CD14-positive monocyte (primary cell): ENCODE results near the gene HSPA5. TPM values are rescaled to one million over a fixed set of nuclear protein-coding genes. Genes with fewer than 3 reads are reported as not detected.

Experiments
- DNase-seq, 3 donors: peaks; one replicate each; pipeline ENCODE4 v3.0.0-alpha.2; 2011 to 2022
- H2AFZ ChIP-seq: 2 replicates; pipeline ENCODE4 v1.6.0; 2012; ENCODE audit warnings: mild to moderate bottlenecking, low read depth, low read length, inconsistent platforms; ENCODE audit not compliant: insufficient read depth, poor library complexity, severe bottlenecking
- H3K27ac ChIP-seq, 2 donors: 1 replicate in 1 of 2; 2 replicates in 1 of 2; pipeline ENCODE4 v1.5.1; 2012 to 2013; ENCODE audit warnings: low read length in 2 of 2, control low read depth in 1 of 2, inconsistent platforms in 1 of 2, low read depth in 1 of 2, mild to moderate bottlenecking in 1 of 2
- H3K27me3 ChIP-seq, 2 donors: one replicate each; pipeline versions ENCODE4 v1.6.0 to v1.6.1; 2011 to 2013; ENCODE audit warnings: low read length in 2 of 2; ENCODE audit not compliant: control insufficient read depth in 2 of 2, insufficient read depth in 2 of 2
- H3K36me3 ChIP-seq, 2 donors: replicated peaks in 1 of 2; 1 replicate in 1 of 2; 2 replicates in 1 of 2; pipeline versions ENCODE4 v1.5.1 to v1.6.1; 2012 to 2013; ENCODE audit warnings: low read length in 2 of 2, control low read depth in 1 of 2, inconsistent platforms in 1 of 2, mild to moderate bottlenecking in 1 of 2; ENCODE audit not compliant: insufficient read depth in 2 of 2, control insufficient read depth in 1 of 2
- H3K4me1 ChIP-seq, 2 donors: 1 replicate in 1 of 2; 2 replicates in 1 of 2; pipeline versions ENCODE4 v1.5.1 to v1.6.1; 2012 to 2013; ENCODE audit warnings: low read length in 2 of 2, control low read depth in 1 of 2, inconsistent platforms in 1 of 2, mild to moderate bottlenecking in 1 of 2, moderate library complexity in 1 of 2; ENCODE audit not compliant: insufficient read depth in 2 of 2, control insufficient read depth in 1 of 2
- H3K4me2 ChIP-seq: replicated peaks from 2 replicates; pipeline ENCODE3; 2012; ENCODE audit warnings: low read length, moderate library complexity, mild to moderate bottlenecking; ENCODE audit not compliant: poor library complexity, severe bottlenecking; ENCODE audit errors: extremely low read depth
- H3K4me3 ChIP-seq, 3 experiments: fragments of 200-600 bp in 1 of 3; sonication (generic) in 1 of 3; replicated peaks in 1 of 3; 1 replicate in 2 of 3; 2 replicates in 1 of 3; pipeline ENCODE4 v1.5.1; 2011 to 2013; ENCODE audit warnings: low read length in 3 of 3, mild to moderate bottlenecking in 3 of 3, control low read depth in 2 of 3, low read depth in 2 of 3, inconsistent platforms in 1 of 3, moderate library complexity in 1 of 3
- H3K79me2 ChIP-seq: 2 replicates; pipeline ENCODE4 v1.6.0; 2012; ENCODE audit warnings: mild to moderate bottlenecking, control low read depth, inconsistent platforms, low read length, moderate library complexity; ENCODE audit not compliant: insufficient read depth
- H3K9ac ChIP-seq: 2 replicates; pipeline ENCODE4 v1.6.0; 2017; ENCODE audit warnings: low read length, mild to moderate bottlenecking; ENCODE audit not compliant: insufficient read depth, poor library complexity, severe bottlenecking
- H3K9me3 ChIP-seq, 2 donors: replicated peaks in 1 of 2; 1 replicate in 1 of 2; 2 replicates in 1 of 2; pipeline versions ENCODE4 v1.5.1 to v1.6.1; 2012 to 2013; ENCODE audit warnings: low read length in 2 of 2, control low read depth in 1 of 2; ENCODE audit not compliant: control insufficient read depth in 1 of 2, insufficient read depth in 1 of 2
- H4K20me1 ChIP-seq: 2 replicates; pipeline ENCODE4 v1.6.0; 2012; ENCODE audit warnings: mild to moderate bottlenecking, low read length, control low read depth, moderate library complexity; ENCODE audit not compliant: insufficient read depth
- H3K27ac Mint-ChIP-seq, 7 donors: one replicate each; pipeline ENCODE4 v1.8.0; 2020; ENCODE audit warnings: mild to moderate bottlenecking in 7 of 7, mixed read lengths in 7 of 7, moderate library complexity in 6 of 7, inconsistent platforms in 2 of 7
- H3K27me3 Mint-ChIP-seq, 3 donors: one replicate each; pipeline ENCODE4 v1.8.0; 2021 to 2022; ENCODE audit warnings: low read depth in 3 of 3, mild to moderate bottlenecking in 3 of 3, mixed read lengths in 3 of 3, moderate library complexity in 3 of 3, inconsistent platforms in 1 of 3
- H3K36me3 Mint-ChIP-seq, 2 donors: one replicate each; pipeline ENCODE4 v1.8.0; 2020; ENCODE audit warnings: mixed read lengths in 2 of 2, inconsistent platforms in 1 of 2, mild to moderate bottlenecking in 1 of 2
- H3K4me1 Mint-ChIP-seq: one replicate; pipeline ENCODE4 v1.8.0; 2020; ENCODE audit warnings: mild to moderate bottlenecking, mixed read lengths
- H3K4me3 Mint-ChIP-seq, 2 donors: one replicate each; pipeline ENCODE4 v1.8.0; 2020; ENCODE audit warnings: mild to moderate bottlenecking in 2 of 2, mixed read lengths in 2 of 2, moderate library complexity in 1 of 2
- H3K9me3 Mint-ChIP-seq, 7 donors: one replicate each; pipeline ENCODE4 v1.8.0; 2020 to 2022; ENCODE audit warnings: mixed read lengths in 7 of 7, mild to moderate bottlenecking in 6 of 7, moderate library complexity in 6 of 7, inconsistent platforms in 2 of 7
- WGBS: methylation state at CpG from one replicate; pipeline ENCODE4 v1.1.5; 2013; ENCODE audit warnings: missing lambda C conversion rate; ENCODE audit not compliant: insufficient coverage; 5-methylcytosine and 5-hydroxymethylcytosine counted together
- intact Hi-C, 2 donors: fragments of 100-400 bp; cut with micrococcal nuclease; formaldehyde crosslinking; loops; one replicate each; pipeline versions ENCODE4 v1.15.0 to v1.15.1; 2023
- polyA plus RNA-seq, 3 donors: library from polyadenylated mRNA; depleted of rRNA in 1 of 3; unstranded in 2 of 3; stranded (reverse) in 1 of 3; fragments of 300-500 nt in 2 of 3; fragments of >200 nt in 1 of 3; fragmentation: Illumina TruSeq in 2 of 3; gene quantifications; 1 replicate in 2 of 3; 2 replicates in 1 of 3; pipeline ENCODE4 v1.2.3, GENCODE V29; 2012 to 2021
- TF ChIP-seq, protein P1 (sequence below): fragments of 200-600 bp; IDR thresholded peaks from one replicate; pipeline ENCODE4 v1.8.0; 2022; ENCODE audit warnings: antibody characterized with exemption, mild to moderate bottlenecking

Gene HSPA5
- polyA plus RNA-seq, 3 donors: 105 to 238 (median 156) TPM

DNA sequence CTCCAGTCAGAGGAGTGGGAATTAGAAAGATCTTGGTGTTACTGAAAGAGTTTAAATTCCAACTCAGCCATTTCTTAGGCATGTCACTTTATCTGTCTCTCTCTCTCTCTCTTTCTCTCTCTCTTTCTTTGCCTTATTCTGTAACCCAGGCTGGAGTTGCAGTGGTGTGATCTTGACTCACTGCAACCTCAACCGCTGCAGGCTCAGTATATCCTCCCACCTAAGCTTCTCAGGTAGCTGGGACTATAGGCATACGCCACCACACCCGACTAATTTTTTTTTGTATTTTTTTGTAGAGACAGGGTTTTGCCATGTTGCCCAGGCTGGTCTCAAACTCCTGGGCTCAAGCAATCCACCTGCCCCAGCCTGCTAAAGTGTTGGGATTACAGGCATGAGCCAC, 22.5 kb downstream of the HSPA5 start:
- H3K27ac Mint-ChIP-seq: peak overlapping the region in 1 of 7 donors; percentile 69

DNA sequence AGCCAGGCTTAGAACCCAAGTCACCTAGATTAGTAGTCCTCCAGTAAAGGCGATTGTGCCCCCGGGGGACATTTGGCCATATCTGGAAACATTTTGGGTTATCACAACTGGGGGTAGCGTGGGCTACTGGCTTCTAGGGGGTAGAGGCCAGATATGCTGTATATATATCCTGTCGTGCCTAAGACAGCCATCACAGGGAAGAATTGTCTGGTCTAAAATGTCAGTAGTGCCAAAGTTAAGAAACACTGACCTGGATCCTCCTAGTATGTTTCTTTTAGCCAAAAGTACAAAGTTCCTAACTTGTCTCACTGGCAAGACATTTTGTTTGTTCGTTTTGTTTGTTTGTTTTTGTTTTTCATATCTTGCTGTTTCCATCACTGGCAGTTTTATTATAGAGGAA, 27.0 kb downstream of the HSPA5 start:
- Histone ChIP-seq H4K20me1 (no peaks in the 10 kb centered on the region), H3K9ac (no peak overlapping the region), H3K9me3 (no peaks in the 10 kb centered on the region), H3K4me3 (no peak overlapping the region), H2AFZ (no peak overlapping the region), H3K4me1 (no peaks in the 10 kb centered on the region), H3K36me3 (peaks cover 4 to 37% of the 10 kb centered on the region in 2 donors), H3K27ac (no peak overlapping the region), H3K79me2 (no peaks in the 10 kb centered on the region), H3K4me2 (no peak overlapping the region), H3K27me3 (no peaks in the 10 kb centered on the region)
- Mint-ChIP-seq H3K27ac (no peak overlapping the region), H3K9me3 (no peaks in the 10 kb centered on the region), H3K27me3 (peaks cover 0 to 2% (median 0%) of the 10 kb centered on the region in 3 donors), H3K36me3 (peaks cover 29 to 44% of the 10 kb centered on the region in 2 donors), H3K4me1 (no peaks in the 10 kb centered on the region), H3K4me3 (no peak overlapping the region)
- DNase-seq: no peak
- TF ChIP-seq, protein P1, sequence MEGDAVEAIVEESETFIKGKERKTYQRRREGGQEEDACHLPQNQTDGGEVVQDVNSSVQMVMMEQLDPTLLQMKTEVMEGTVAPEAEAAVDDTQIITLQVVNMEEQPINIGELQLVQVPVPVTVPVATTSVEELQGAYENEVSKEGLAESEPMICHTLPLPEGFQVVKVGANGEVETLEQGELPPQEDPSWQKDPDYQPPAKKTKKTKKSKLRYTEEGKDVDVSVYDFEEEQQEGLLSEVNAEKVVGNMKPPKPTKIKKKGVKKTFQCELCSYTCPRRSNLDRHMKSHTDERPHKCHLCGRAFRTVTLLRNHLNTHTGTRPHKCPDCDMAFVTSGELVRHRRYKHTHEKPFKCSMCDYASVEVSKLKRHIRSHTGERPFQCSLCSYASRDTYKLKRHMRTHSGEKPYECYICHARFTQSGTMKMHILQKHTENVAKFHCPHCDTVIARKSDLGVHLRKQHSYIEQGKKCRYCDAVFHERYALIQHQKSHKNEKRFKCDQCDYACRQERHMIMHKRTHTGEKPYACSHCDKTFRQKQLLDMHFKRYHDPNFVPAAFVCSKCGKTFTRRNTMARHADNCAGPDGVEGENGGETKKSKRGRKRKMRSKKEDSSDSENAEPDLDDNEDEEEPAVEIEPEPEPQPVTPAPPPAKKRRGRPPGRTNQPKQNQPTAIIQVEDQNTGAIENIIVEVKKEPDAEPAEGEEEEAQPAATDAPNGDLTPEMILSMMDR: no peak
- WGBS: 96% methylated on average over 4 of the region's 5 CpGs
- intact Hi-C loops: loop anchor here in 1 of 2 donors (10.0 kb wide), 1 partner anchor 61 kb away; no protein-coding TSS in a partner anchor

More for the DNA sequence above, 22.5 kb downstream of the HSPA5 start:
- no peak overlapping the region for H2AFZ ChIP-seq
- Mint-ChIP-seq H3K27me3 (peaks cover 0 to 2% (median 0%) of the 10 kb centered on the region in 3 donors), H3K36me3 (peaks cover 22 to 43% of the 10 kb centered on the region in 2 donors), H3K4me3 (no peak overlapping the region), H3K9me3 (peaks cover 0 to 2% (median 0%) of the 10 kb centered on the region in 7 donors), H3K4me1 (no peaks in the 10 kb centered on the region)
- DNase-seq: no peak
- H3K4me3 ChIP-seq: no peak overlapping the region
- H3K79me2 ChIP-seq: no peaks in the 10 kb centered on the region
- no peaks in the 10 kb centered on the region for H3K4me1 ChIP-seq
- no peak overlapping the region for H3K9ac ChIP-seq
- peaks cover 9 to 33% of the 10 kb centered on the region in 2 donors for H3K36me3 ChIP-seq
- H4K20me1 ChIP-seq: no peaks in the 10 kb centered on the region
- no peak overlapping the region for H3K27ac ChIP-seq
- TF ChIP-seq, protein P1: no peak
- WGBS: no CpG with 5 or more reads among the region's 3 CpGs
- no peak overlapping the region for H3K4me2 ChIP-seq
- intact Hi-C loops: loop anchor here in 1 of 2 donors (10.0 kb wide), 1 partner anchor 56 kb away; no protein-coding TSS in a partner anchor
- H3K27me3 ChIP-seq: no peaks in the 10 kb centered on the region
- H3K9me3 ChIP-seq: no peaks in the 10 kb centered on the region
